OCI-LY3 (cell line): ENCODE data around the gene STMND1.

ENCODE experiments used
- H2AFZ ChIP-seq: fragments of 200-600, 300-600 bp; shearing (Covaris generic); 2 replicates; pipeline ENCODE4 v1.6.0; 2014; ENCODE audit warnings: antibody characterized with exemption, low read depth, low read length
- H3K27ac ChIP-seq: fragments of 200-600, 300-600 bp; sonication (generic); 2 replicates; pipeline ENCODE4 v1.5.1; 2014; ENCODE audit warnings: mild to moderate bottlenecking, low read length, moderate library complexity, mixed read lengths
- H3K27me3 ChIP-seq: fragments of 200-600, 300-600 bp; sonication (generic); 2 replicates; pipeline ENCODE4 v1.6.1; 2014; ENCODE audit warnings: low read depth, low read length, mixed read lengths
- H3K36me3 ChIP-seq: fragments of 200-600, 300-600 bp; sonication (generic); replicated peaks from 2 replicates; pipeline ENCODE3; 2014; ENCODE audit warnings: low read depth, low read length, mixed read lengths
- H3K4me1 ChIP-seq: fragments of 300-600, 200-600 bp; sonication (generic); 2 replicates; pipeline ENCODE4 v1.6.1; 2014; ENCODE audit warnings: low read length, mixed read lengths
- H3K4me2 ChIP-seq: fragments of 200-600, 300-600 bp; sonication (generic); 2 replicates; pipeline ENCODE4 v1.6.1; 2014; ENCODE audit warnings: low read length, mixed read lengths
- H3K4me3 ChIP-seq: fragments of 300-600, 200-600 bp; sonication (generic); 2 replicates; pipeline ENCODE4 v1.5.1; 2014; ENCODE audit warnings: antibody characterized with exemption, mild to moderate bottlenecking, low read length, moderate library complexity
- H3K79me2 ChIP-seq: fragments of 300-600, 200-600 bp; shearing (Covaris generic); 2 replicates; pipeline ENCODE4 v1.6.1; 2014; ENCODE audit warnings: mild to moderate bottlenecking, low read length, mixed read lengths
- H3K9ac ChIP-seq: fragments of 300-600, 200-600 bp; shearing (Covaris generic); 2 replicates; pipeline ENCODE4 v1.6.0; 2014; ENCODE audit warnings: mild to moderate bottlenecking, low read length, moderate library complexity
- H3K9me3 ChIP-seq: fragments of 200-600, 300-600 bp; shearing (Covaris generic); 2 replicates; pipeline ENCODE4 v1.6.1; 2014; ENCODE audit warnings: low read length, mixed read lengths; ENCODE audit not compliant: insufficient read depth
- H4K20me1 ChIP-seq: fragments of 200-600, 300-600 bp; sonication (generic); 2 replicates; pipeline ENCODE4 v1.6.1; 2016; ENCODE audit warnings: low read length, mixed read lengths; ENCODE audit not compliant: insufficient read depth
- CTCF ChIP-seq: fragments of 200-600, 300-600 bp; sonication (generic); IDR thresholded peaks from 2 replicates; pipeline ENCODE4 v1.5.1; 2014; ENCODE audit warnings: antibody characterized with exemption, low read length, low read depth
- EZH2phosphoT487 ChIP-seq: fragments of 200-600 bp; shearing (Covaris generic); IDR thresholded peaks from 2 replicates; pipeline ENCODE4 v1.6.1; 2018; ENCODE audit warnings: antibody characterized with exemption, mixed run types, low read depth

The STMND1 gene

GRCh38 chr6:17096652-17097051, 5.2 kb upstream of the STMND1 start:
- H3K27ac ChIP-seq = no peak overlapping the region
- no peaks in the 10 kb centered on the region for H3K4me1 ChIP-seq
- TF ChIP-seq CTCF (no peak), EZH2phosphoT487 (no peak)
- H3K4me2 ChIP-seq = no peak overlapping the region
- H4K20me1 ChIP-seq = no peaks in the 10 kb centered on the region
- H3K9ac ChIP-seq = no peak overlapping the region
- no peak overlapping the region for H3K4me3 ChIP-seq
- H3K79me2 ChIP-seq = no peaks in the 10 kb centered on the region
- no peaks in the 10 kb centered on the region for H3K27me3 ChIP-seq
- H3K9me3 ChIP-seq = no peaks in the 10 kb centered on the region
- H2AFZ ChIP-seq = no peak overlapping the region
- no peaks in the 10 kb centered on the region for H3K36me3 ChIP-seq

- H3K4me3 ChIP-seq = no peak overlapping the region
Observed at GRCh38 chr6:17097982-17098381, 3.9 kb upstream of the STMND1 start.

GRCh38 chr6:17098538-17098937, 3.3 kb upstream of the STMND1 start:
- Histone ChIP-seq H3K79me2 (no peaks in the 10 kb centered on the region), H3K4me2 (no peak overlapping the region), H3K27ac (no peak overlapping the region), H3K27me3 (no peaks in the 10 kb centered on the region), H3K4me1 (no peaks in the 10 kb centered on the region), H3K36me3 (no peaks in the 10 kb centered on the region), H3K4me3 (no peak overlapping the region), H2AFZ (no peak overlapping the region), H4K20me1 (no peaks in the 10 kb centered on the region), H3K9ac (no peak overlapping the region), H3K9me3 (no peaks in the 10 kb centered on the region)
- TF ChIP-seq EZH2phosphoT487 (no peak), CTCF (no peak)

More at GRCh38 chr6:17097982-17098381, 3.9 kb upstream of the STMND1 start:
- no peak overlapping the region for H3K9ac ChIP-seq
- no peak overlapping the region for H3K4me2 ChIP-seq
- H3K36me3 ChIP-seq = no peaks in the 10 kb centered on the region
- no peaks in the 10 kb centered on the region for H3K79me2 ChIP-seq
- TF ChIP-seq CTCF (no peak), EZH2phosphoT487 (no peak)
- H3K4me1 ChIP-seq = no peaks in the 10 kb centered on the region
- no peaks in the 10 kb centered on the region for H4K20me1 ChIP-seq
- no peaks in the 10 kb centered on the region for H3K27me3 ChIP-seq
- H3K27ac ChIP-seq = no peak overlapping the region
- H3K9me3 ChIP-seq = no peaks in the 10 kb centered on the region
- H2AFZ ChIP-seq = no peak overlapping the region

GRCh38 chr6:17099401-17100059, 2.3 kb upstream of the STMND1 start:
- no peaks in the 10 kb centered on the region for H3K27me3 ChIP-seq
- H3K4me2 ChIP-seq = no peak overlapping the region
- no peaks in the 10 kb centered on the region for H3K4me1 ChIP-seq
- H2AFZ ChIP-seq = no peak overlapping the region
- H3K4me3 ChIP-seq = no peak overlapping the region
- H3K27ac ChIP-seq = no peak overlapping the region
- no peak for TF ChIP-seq CTCF
- TF ChIP-seq EZH2phosphoT487 = no peak
- no peaks in the 10 kb centered on the region for H3K36me3 ChIP-seq
- no peaks in the 10 kb centered on the region for H3K9me3 ChIP-seq
- no peak overlapping the region for H3K9ac ChIP-seq
- no peaks in the 10 kb centered on the region for H4K20me1 ChIP-seq
- no peaks in the 10 kb centered on the region for H3K79me2 ChIP-seq
